Measurements from ENCODE around the gene TRIM72.
"Not testable (repeated sequence)": the region's sequence is repeated elsewhere in the genome, so short reads cannot be mapped to it uniquely, and the experiment has no call there.

TRIM72 gene

GRCh38 chr16:31268033-31268365 lies 54.1 kb downstream of the TRIM72 start:
- Mint-ChIP-seq H3K36me3 (peaks cover 1 to 7% of the 10 kb centered on the region in 2 donors), H3K27ac (peak overlapping the region; percentile 21), H3K4me1 (peaks cover 31 to 54% of the 10 kb centered on the region in 2 donors), H3K9me3 (no peaks in the 10 kb centered on the region), H3K4me3 (no peak overlapping the region), H3K27me3 (no peaks in the 10 kb centered on the region)
- no peak for ATAC-seq (replicated peaks)
- DNase-seq: no peak

- DNase-seq (no peak), ATAC-seq (replicated peaks) (no peak)
- H3K9me3 Mint-ChIP-seq: no peaks in the 10 kb centered on the region
- H3K36me3 Mint-ChIP-seq: peaks cover 1 to 7% of the 10 kb centered on the region in 2 donors
- H3K4me1 Mint-ChIP-seq: peaks cover 26 to 46% of the 10 kb centered on the region in 2 donors
- H3K27ac Mint-ChIP-seq: no peak overlapping the region
- no peaks in the 10 kb centered on the region for H3K27me3 Mint-ChIP-seq
- no peak overlapping the region for H3K4me3 Mint-ChIP-seq
Measured at GRCh38 chr16:31268891-31269290, 55.0 kb downstream of the TRIM72 start.

- Mint-ChIP-seq H3K4me1 (peaks cover 26 to 46% of the 10 kb centered on the region in 2 donors), H3K4me3 (no peak overlapping the region), H3K36me3 (peaks cover 1 to 7% of the 10 kb centered on the region in 2 donors), H3K27ac (no peak overlapping the region), H3K27me3 (no peaks in the 10 kb centered on the region), H3K9me3 (no peaks in the 10 kb centered on the region)
- no peak for ATAC-seq (replicated peaks)
- DNase-seq: no peak
Measured at GRCh38 chr16:31269541-31269940, 55.6 kb downstream of the TRIM72 start.

GRCh38 chr16:31269973-31270372 lies 56.1 kb downstream of the TRIM72 start:
- not testable (repeated sequence) for H3K27me3 Mint-ChIP-seq; H3K27ac Mint-ChIP-seq; ATAC-seq (replicated peaks); DNase-seq; H3K4me3 Mint-ChIP-seq; H3K9me3 Mint-ChIP-seq
- Mint-ChIP-seq H3K4me1 (peaks cover 26 to 44% of the 10 kb centered on the region in 2 donors), H3K36me3 (peaks cover 1 to 10% of the 10 kb centered on the region in 2 donors)

GRCh38 chr16:31270795-31271194 lies 56.9 kb downstream of the TRIM72 start:
- Mint-ChIP-seq H3K4me1 (peaks cover 18 to 36% of the 10 kb centered on the region in 2 donors), H3K27me3 (no peaks in the 10 kb centered on the region), H3K4me3 (no peak overlapping the region), H3K9me3 (no peaks in the 10 kb centered on the region), H3K27ac (no peak overlapping the region), H3K36me3 (peaks cover 0 to 12% of the 10 kb centered on the region in 2 donors)
- ATAC-seq (replicated peaks) (no peak), DNase-seq (no peak)

- H3K27me3 Mint-ChIP-seq: no peaks in the 10 kb centered on the region
- peaks cover 15 to 27% of the 10 kb centered on the region in 2 donors for H3K4me1 Mint-ChIP-seq
- H3K9me3 Mint-ChIP-seq: no peaks in the 10 kb centered on the region
- H3K4me3 Mint-ChIP-seq: no peak overlapping the region
- H3K27ac Mint-ChIP-seq: peak overlapping the region; percentile 20
- H3K36me3 Mint-ChIP-seq: peaks cover 0 to 14% of the 10 kb centered on the region in 2 donors
- ATAC-seq (replicated peaks) (no peak), DNase-seq (no peak)
Measured at GRCh38 chr16:31271621-31272190, 57.8 kb downstream of the TRIM72 start.

- Mint-ChIP-seq H3K4me1 (peaks cover 4 to 13% of the 10 kb centered on the region in 2 donors), H3K36me3 (peaks cover 0 to 10% of the 10 kb centered on the region in 2 donors)
- ATAC-seq (replicated peaks): no peak
Measured at GRCh38 chr16:31273187-31273586, 59.3 kb downstream of the TRIM72 start.

GRCh38 chr16:31273676-31274075 lies 59.8 kb downstream of the TRIM72 start:
- ATAC-seq (replicated peaks) (no peak), DNase-seq (no peak)
- Mint-ChIP-seq H3K27ac (no peak overlapping the region), H3K4me3 (no peak overlapping the region), H3K27me3 (no peaks in the 10 kb centered on the region), H3K9me3 (no peaks in the 10 kb centered on the region), H3K36me3 (peaks cover 0 to 10% of the 10 kb centered on the region in 2 donors), H3K4me1 (peaks cover 2 to 10% of the 10 kb centered on the region in 2 donors)

More at GRCh38 chr16:31273187-31273586, 59.3 kb downstream of the TRIM72 start:
- Mint-ChIP-seq H3K4me3 (no peak overlapping the region), H3K27me3 (no peaks in the 10 kb centered on the region), H3K27ac (no peak overlapping the region), H3K9me3 (no peaks in the 10 kb centered on the region)
- no peak for DNase-seq

- no peak for ATAC-seq (replicated peaks)
- H3K27ac Mint-ChIP-seq: no peak overlapping the region
- H3K4me3 Mint-ChIP-seq: no peak overlapping the region
- no peaks in the 10 kb centered on the region for H3K27me3 Mint-ChIP-seq
- no peaks in the 10 kb centered on the region for H3K4me1 Mint-ChIP-seq
- H3K36me3 Mint-ChIP-seq: peaks cover 0 to 15% of the 10 kb centered on the region in 2 donors
- no peak for DNase-seq
- H3K9me3 Mint-ChIP-seq: no peaks in the 10 kb centered on the region
Measured at GRCh38 chr16:31274831-31275816, 61.2 kb downstream of the TRIM72 start.

- H3K9me3 Mint-ChIP-seq: no peaks in the 10 kb centered on the region
- H3K27ac Mint-ChIP-seq: no peak overlapping the region
- ATAC-seq (replicated peaks) (no peak), DNase-seq (no peak)
- H3K4me1 Mint-ChIP-seq: no peaks in the 10 kb centered on the region
- no peaks in the 10 kb centered on the region for H3K27me3 Mint-ChIP-seq
- peaks cover 0 to 25% of the 10 kb centered on the region in 2 donors for H3K36me3 Mint-ChIP-seq
- H3K4me3 Mint-ChIP-seq: no peak overlapping the region
Measured at GRCh38 chr16:31276600-31276999, 62.7 kb downstream of the TRIM72 start.

GRCh38 chr16:31277659-31278260 lies 63.8 kb downstream of the TRIM72 start:
- H3K4me1 Mint-ChIP-seq: no peaks in the 10 kb centered on the region
- H3K27ac Mint-ChIP-seq: no peak overlapping the region
- H3K27me3 Mint-ChIP-seq: peaks cover 0 to 5% of the 10 kb centered on the region in 2 donors
- no peak overlapping the region for H3K4me3 Mint-ChIP-seq
- ATAC-seq (replicated peaks) (no peak), DNase-seq (no peak)
- peaks cover 0 to 28% of the 10 kb centered on the region in 2 donors for H3K36me3 Mint-ChIP-seq
- H3K9me3 Mint-ChIP-seq: no peaks in the 10 kb centered on the region

- not testable (repeated sequence) for H3K4me1 Mint-ChIP-seq; H3K4me3 Mint-ChIP-seq; H3K9me3 Mint-ChIP-seq; ATAC-seq (replicated peaks); DNase-seq; H3K27me3 Mint-ChIP-seq; H3K27ac Mint-ChIP-seq
- peaks cover 0 to 28% of the 10 kb centered on the region in 2 donors for H3K36me3 Mint-ChIP-seq
Measured at GRCh38 chr16:31278853-31279252, 64.9 kb downstream of the TRIM72 start.

Data from stimulated activated naive B cell treated with anti-CD40 and anti-IgM and Interleukin-4, amounts not matched to agents 10 μg/mL and 1 μg/mL and 100 μg/mL, for 72 hours (primary cell).